Suprapubic skin (tissue), 4 donors: ENCODE data around the gene SERHL2. TPM values are rescaled to one million over a fixed set of nuclear protein-coding genes. Genes with fewer than 3 reads are reported as not detected.
"Not testable (repeated sequence)": the region's sequence is repeated elsewhere in the genome, so short reads cannot be mapped to it uniquely, and the experiment has no call there.

Source experiments
- DNase-seq, 2 donors: peaks; one replicate each; pipeline ENCODE4 v3.0.0-alpha.2; 2019; ENCODE audit warnings: low spot score in 2 of 2
- H3K27ac ChIP-seq: fragments of 200-600 bp; sonication (generic); one replicate; pipeline ENCODE4 v1.5.1; 2019
- H3K27me3 ChIP-seq: fragments of 200-600 bp; sonication (generic); one replicate; pipeline ENCODE4 v1.5.1; 2019
- H3K36me3 ChIP-seq: fragments of 200-600 bp; sonication (generic); one replicate; pipeline ENCODE4 v1.5.1; 2019
- H3K4me1 ChIP-seq: fragments of 200-600 bp; sonication (generic); one replicate; pipeline ENCODE4 v1.5.1; 2019
- H3K4me3 ChIP-seq: fragments of 200-600 bp; sonication (generic); one replicate; pipeline ENCODE4 v1.5.1; 2019; ENCODE audit warnings: mild to moderate bottlenecking
- H3K9me3 ChIP-seq: fragments of 200-600 bp; sonication (generic); one replicate; pipeline ENCODE4 v1.5.1; 2019
- CTCF ChIP-seq, 2 donors: fragments of 200-600 bp in 1 of 2; fragments of 450-650 bp in 1 of 2; sonication (generic) in 1 of 2; IDR thresholded peaks; one replicate each; pipeline ENCODE4 v1.5.1; 2016 to 2019; ENCODE audit warnings: antibody characterized with exemption in 2 of 2, mild to moderate bottlenecking in 1 of 2, moderate library complexity in 1 of 2
- EP300 ChIP-seq: sonication (generic); formaldehyde crosslinking; IDR thresholded peaks from one replicate; pipeline ENCODE4 v1.6.1; 2017; ENCODE audit warnings: antibody characterized with exemption
- POLR2A ChIP-seq, 2 donors: fragments of 450-650 bp; IDR thresholded peaks; one replicate each; pipeline ENCODE4 v1.6.1; 2017; ENCODE audit warnings: antibody characterized with exemption in 2 of 2, mild to moderate bottlenecking in 2 of 2, moderate library complexity in 2 of 2
- POLR2AphosphoS5 ChIP-seq, 3 donors: sonication (generic); formaldehyde crosslinking; IDR thresholded peaks; one replicate each; pipeline ENCODE4 v1.6.1; 2017; ENCODE audit warnings: antibody characterized with exemption in 3 of 3
- WGBS: methylation state at CpG from one replicate; pipeline ENCODE4 v1.1.5; 2018; 5-methylcytosine and 5-hydroxymethylcytosine counted together
- total RNA-seq, 4 donors: library from RNA; depleted of rRNA; stranded (reverse); fragments of >200 nt; gene quantifications; one replicate each; pipeline ENCODE4 v1.1.0, GENCODE V29; 2016

Gene SERHL2
- 10 to 100 TPM; 13.0 to 96.1 (median 52.1) TPM for total RNA-seq

- H3K9me3 ChIP-seq = no peaks in the 10 kb centered on the region
- 3% methylated on average over 23 of the region's 75 CpGs for WGBS
- peak within 1 kb of the TSS; percentile 53 for H3K4me3 ChIP-seq
- H3K4me1 ChIP-seq = peaks cover 18% of the 10 kb centered on the region
- DNase-seq = peak; percentile 94 to 97
- no peaks in the 10 kb centered on the region for H3K27me3 ChIP-seq
- no peaks in the 10 kb centered on the region for H3K36me3 ChIP-seq
- TF ChIP-seq POLR2AphosphoS5 (IDR thresholded peaks at IDR 0.05) (no peak), CTCF (IDR thresholded peaks at IDR 0.05) (no peak), POLR2A (IDR thresholded peaks at IDR 0.05) (no peak), EP300 (no peak)
- no peak within 1 kb of the TSS for H3K27ac ChIP-seq
These were observed at the start of gene SERHL2 for GRCh38 chr22:42553475-42554361. Gene SERHL2 (plus strand): TSS chr22:42553956. CDS start chr22:42554021, 65 bp downstream.

GRCh38 chr22:42508327-42508974 is 45.3 kb upstream of the SERHL2 start:
- H3K9me3 ChIP-seq, DNase-seq, H3K4me1 ChIP-seq, H3K27me3 ChIP-seq, H3K4me3 ChIP-seq, H3K27ac ChIP-seq: not testable (repeated sequence)
- WGBS = 47% methylated on average over 10 of the region's 11 CpGs
- peaks cover 19% of the 10 kb centered on the region for H3K36me3 ChIP-seq

GRCh38 chr22:42508975-42509364 is 44.8 kb upstream of the SERHL2 start:
- H3K27ac ChIP-seq, H3K4me3 ChIP-seq, H3K9me3 ChIP-seq, DNase-seq, H3K27me3 ChIP-seq, H3K4me1 ChIP-seq: not testable (repeated sequence)
- H3K36me3 ChIP-seq = peaks cover 24% of the 10 kb centered on the region
- WGBS = 60% methylated on average over 1 of the region's 10 CpGs

- no peak for DNase-seq
- peaks cover 30% of the 10 kb centered on the region for H3K36me3 ChIP-seq
- no peak for TF ChIP-seq POLR2A (IDR thresholded peaks at IDR 0.05)
- no peak for TF ChIP-seq EP300
- no peak for TF ChIP-seq CTCF (IDR thresholded peaks at IDR 0.05)
- no peak for TF ChIP-seq POLR2AphosphoS5 (IDR thresholded peaks at IDR 0.05)
- H3K4me3 ChIP-seq = no peak overlapping the region
- WGBS = 82% methylated on average over 15 of the region's 15 CpGs
- no peaks in the 10 kb centered on the region for H3K9me3 ChIP-seq
- H3K27me3 ChIP-seq = no peaks in the 10 kb centered on the region
- no peak overlapping the region for H3K27ac ChIP-seq
- no peaks in the 10 kb centered on the region for H3K4me1 ChIP-seq
These were observed 44.2 kb upstream of the SERHL2 start for GRCh38 chr22:42509548-42509947.

- TF ChIP-seq POLR2AphosphoS5 (IDR thresholded peaks at IDR 0.05) = no peak
- H3K36me3 ChIP-seq = peaks cover 45% of the 10 kb centered on the region
- H3K27ac ChIP-seq = no peak overlapping the region
- DNase-seq = no peak
- no peak overlapping the region for H3K4me3 ChIP-seq
- WGBS = 67% methylated on average over 8 of the region's 10 CpGs
- H3K9me3 ChIP-seq = no peaks in the 10 kb centered on the region
- H3K4me1 ChIP-seq = no peaks in the 10 kb centered on the region
- no peaks in the 10 kb centered on the region for H3K27me3 ChIP-seq
These were observed 42.3 kb upstream of the SERHL2 start for GRCh38 chr22:42511401-42511891.

GRCh38 chr22:42512273-42512990 is 41.3 kb upstream of the SERHL2 start:
- 80% methylated on average over 14 of the region's 22 CpGs for WGBS
- not testable (repeated sequence) for DNase-seq, H3K4me3 ChIP-seq, H3K27ac ChIP-seq, H3K9me3 ChIP-seq, H3K27me3 ChIP-seq, H3K4me1 ChIP-seq
- peaks cover 50% of the 10 kb centered on the region for H3K36me3 ChIP-seq

GRCh38 chr22:42514331-42514730 is 39.4 kb upstream of the SERHL2 start:
- 95% methylated on average over 3 of the region's 17 CpGs for WGBS
- not testable (repeated sequence) for H3K27me3 ChIP-seq, H3K4me3 ChIP-seq, H3K27ac ChIP-seq, H3K4me1 ChIP-seq, H3K9me3 ChIP-seq
- peaks cover 50% of the 10 kb centered on the region for H3K36me3 ChIP-seq
- DNase-seq = peak in 1 of 2 donors; percentile 75

- not testable (repeated sequence) for DNase-seq, H3K4me3 ChIP-seq, H3K27me3 ChIP-seq, H3K9me3 ChIP-seq, H3K27ac ChIP-seq
- 85% methylated on average over 6 of the region's 8 CpGs for WGBS
- Histone ChIP-seq H3K4me1 (peaks cover 15% of the 10 kb centered on the region), H3K36me3 (peaks cover 50% of the 10 kb centered on the region)
These were observed 38.5 kb upstream of the SERHL2 start for GRCh38 chr22:42515304-42515703.
